Measurements from ENCODE around the gene MED12.
A peak's percentile ranks its signal among the peaks of the same experiment; 100 is the strongest.

The MED12 gene

DNA sequence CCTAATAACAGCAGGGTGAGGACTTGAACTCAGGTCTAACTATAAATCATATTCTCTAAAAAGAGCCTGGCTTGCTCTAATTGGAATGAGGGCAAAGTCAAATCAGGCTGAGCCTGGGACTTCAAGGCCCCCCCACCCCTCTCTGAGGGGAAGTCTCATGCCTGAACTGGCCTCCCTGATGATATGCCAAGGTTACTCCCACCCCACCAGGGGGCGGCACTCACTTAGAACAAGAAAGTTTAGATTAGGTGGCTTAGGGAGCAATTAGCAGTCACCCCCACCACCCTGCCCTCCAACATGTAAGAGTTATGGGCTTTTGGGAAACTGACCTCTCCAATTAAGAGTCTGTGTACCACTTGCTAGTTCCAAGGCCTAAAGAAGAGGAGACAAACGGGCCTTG is 20.1 kb upstream of the MED12 start (continued):
- TF ChIP-seq ZBTB20 (tag by site-specific recombination; IDR thresholded peaks at IDR 0.05) (no peak), OVOL3 (tag by site-specific recombination; IDR thresholded peaks at IDR 0.05) (no peak), ZNF184 (tag by site-specific recombination; IDR thresholded peaks at IDR 0.05) (no peak), ZNF768 (tag by site-specific recombination; IDR thresholded peaks at IDR 0.05) (no peak), OSR2 (tag by site-specific recombination; IDR thresholded peaks at IDR 0.05) (no peak), ZNF530 (tag by site-specific recombination; IDR thresholded peaks at IDR 0.05; ENCODE audit: low read depth) (no peak), ZNF10 (tag by site-specific recombination; IDR thresholded peaks at IDR 0.05) (no peak), HOXA7 (CRISPR knock-in tag; IDR thresholded peaks at IDR 0.05; ENCODE audit: borderline replicate concordance) (no peak), ZBTB21 (tag by site-specific recombination; IDR thresholded peaks at IDR 0.05) (no peak), ZNF132 (tag by site-specific recombination; IDR thresholded peaks at IDR 0.05; ENCODE audit: borderline replicate concordance) (no peak), ZNF48 (tag by site-specific recombination; IDR thresholded peaks at IDR 0.05) (no peak), ZNF202 (tag by site-specific recombination; IDR thresholded peaks at IDR 0.05; ENCODE audit: borderline replicate concordance) (no peak), ZNF629 (tag by site-specific recombination; IDR thresholded peaks at IDR 0.05) (no peak), ZNF623 (tag by site-specific recombination; IDR thresholded peaks at IDR 0.05) (no peak), ZBTB17 (tag by site-specific recombination; IDR thresholded peaks at IDR 0.05) (0 out of 2 replicates have a peak, but pooled peaks have one; percentile 29)
- TF ChIP-seq, protein P1, sequence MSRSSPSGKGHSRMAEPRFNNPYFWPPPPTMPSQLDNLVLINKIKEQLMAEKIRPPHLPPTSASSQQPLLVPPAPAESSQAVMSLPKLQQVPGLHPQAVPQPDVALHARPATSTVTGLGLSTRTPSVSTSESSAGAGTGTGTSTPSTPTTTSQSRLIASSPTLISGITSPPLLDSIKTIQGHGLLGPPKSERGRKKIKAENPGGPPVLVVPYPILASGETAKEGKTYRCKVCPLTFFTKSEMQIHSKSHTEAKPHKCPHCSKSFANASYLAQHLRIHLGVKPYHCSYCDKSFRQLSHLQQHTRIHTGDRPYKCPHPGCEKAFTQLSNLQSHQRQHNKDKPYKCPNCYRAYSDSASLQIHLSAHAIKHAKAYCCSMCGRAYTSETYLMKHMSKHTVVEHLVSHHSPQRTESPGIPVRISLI (tag by site-specific recombination; IDR thresholded peaks at IDR 0.05): no peak
- TF ChIP-seq, protein P2, sequence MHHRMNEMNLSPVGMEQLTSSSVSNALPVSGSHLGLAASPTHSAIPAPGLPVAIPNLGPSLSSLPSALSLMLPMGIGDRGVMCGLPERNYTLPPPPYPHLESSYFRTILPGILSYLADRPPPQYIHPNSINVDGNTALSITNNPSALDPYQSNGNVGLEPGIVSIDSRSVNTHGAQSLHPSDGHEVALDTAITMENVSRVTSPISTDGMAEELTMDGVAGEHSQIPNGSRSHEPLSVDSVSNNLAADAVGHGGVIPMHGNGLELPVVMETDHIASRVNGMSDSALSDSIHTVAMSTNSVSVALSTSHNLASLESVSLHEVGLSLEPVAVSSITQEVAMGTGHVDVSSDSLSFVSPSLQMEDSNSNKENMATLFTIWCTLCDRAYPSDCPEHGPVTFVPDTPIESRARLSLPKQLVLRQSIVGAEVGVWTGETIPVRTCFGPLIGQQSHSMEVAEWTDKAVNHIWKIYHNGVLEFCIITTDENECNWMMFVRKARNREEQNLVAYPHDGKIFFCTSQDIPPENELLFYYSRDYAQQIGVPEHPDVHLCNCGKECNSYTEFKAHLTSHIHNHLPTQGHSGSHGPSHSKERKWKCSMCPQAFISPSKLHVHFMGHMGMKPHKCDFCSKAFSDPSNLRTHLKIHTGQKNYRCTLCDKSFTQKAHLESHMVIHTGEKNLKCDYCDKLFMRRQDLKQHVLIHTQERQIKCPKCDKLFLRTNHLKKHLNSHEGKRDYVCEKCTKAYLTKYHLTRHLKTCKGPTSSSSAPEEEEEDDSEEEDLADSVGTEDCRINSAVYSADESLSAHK (tag by site-specific recombination; IDR thresholded peaks at IDR 0.05): no peak
- TF ChIP-seq, protein P3, sequence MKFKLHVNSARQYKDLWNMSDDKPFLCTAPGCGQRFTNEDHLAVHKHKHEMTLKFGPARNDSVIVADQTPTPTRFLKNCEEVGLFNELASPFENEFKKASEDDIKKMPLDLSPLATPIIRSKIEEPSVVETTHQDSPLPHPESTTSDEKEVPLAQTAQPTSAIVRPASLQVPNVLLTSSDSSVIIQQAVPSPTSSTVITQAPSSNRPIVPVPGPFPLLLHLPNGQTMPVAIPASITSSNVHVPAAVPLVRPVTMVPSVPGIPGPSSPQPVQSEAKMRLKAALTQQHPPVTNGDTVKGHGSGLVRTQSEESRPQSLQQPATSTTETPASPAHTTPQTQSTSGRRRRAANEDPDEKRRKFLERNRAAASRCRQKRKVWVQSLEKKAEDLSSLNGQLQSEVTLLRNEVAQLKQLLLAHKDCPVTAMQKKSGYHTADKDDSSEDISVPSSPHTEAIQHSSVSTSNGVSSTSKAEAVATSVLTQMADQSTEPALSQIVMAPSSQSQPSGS (tag by site-specific recombination; IDR thresholded peaks at IDR 0.05; ENCODE audit: low read depth): no peak
- TF ChIP-seq, protein P4, sequence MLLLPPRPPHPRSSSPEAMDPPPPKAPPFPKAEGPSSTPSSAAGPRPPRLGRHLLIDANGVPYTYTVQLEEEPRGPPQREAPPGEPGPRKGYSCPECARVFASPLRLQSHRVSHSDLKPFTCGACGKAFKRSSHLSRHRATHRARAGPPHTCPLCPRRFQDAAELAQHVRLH (tag by site-specific recombination; IDR thresholded peaks at IDR 0.05): no peak
- TF ChIP-seq, protein P5, sequence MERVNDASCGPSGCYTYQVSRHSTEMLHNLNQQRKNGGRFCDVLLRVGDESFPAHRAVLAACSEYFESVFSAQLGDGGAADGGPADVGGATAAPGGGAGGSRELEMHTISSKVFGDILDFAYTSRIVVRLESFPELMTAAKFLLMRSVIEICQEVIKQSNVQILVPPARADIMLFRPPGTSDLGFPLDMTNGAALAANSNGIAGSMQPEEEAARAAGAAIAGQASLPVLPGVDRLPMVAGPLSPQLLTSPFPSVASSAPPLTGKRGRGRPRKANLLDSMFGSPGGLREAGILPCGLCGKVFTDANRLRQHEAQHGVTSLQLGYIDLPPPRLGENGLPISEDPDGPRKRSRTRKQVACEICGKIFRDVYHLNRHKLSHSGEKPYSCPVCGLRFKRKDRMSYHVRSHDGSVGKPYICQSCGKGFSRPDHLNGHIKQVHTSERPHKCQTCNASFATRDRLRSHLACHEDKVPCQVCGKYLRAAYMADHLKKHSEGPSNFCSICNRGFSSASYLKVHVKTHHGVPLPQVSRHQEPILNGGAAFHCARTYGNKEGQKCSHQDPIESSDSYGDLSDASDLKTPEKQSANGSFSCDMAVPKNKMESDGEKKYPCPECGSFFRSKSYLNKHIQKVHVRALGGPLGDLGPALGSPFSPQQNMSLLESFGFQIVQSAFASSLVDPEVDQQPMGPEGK (tag by site-specific recombination; IDR thresholded peaks at IDR 0.05): 0 out of 2 replicates have a peak, but pooled peaks have one; percentile 26
- TF ChIP-seq, protein P6, sequence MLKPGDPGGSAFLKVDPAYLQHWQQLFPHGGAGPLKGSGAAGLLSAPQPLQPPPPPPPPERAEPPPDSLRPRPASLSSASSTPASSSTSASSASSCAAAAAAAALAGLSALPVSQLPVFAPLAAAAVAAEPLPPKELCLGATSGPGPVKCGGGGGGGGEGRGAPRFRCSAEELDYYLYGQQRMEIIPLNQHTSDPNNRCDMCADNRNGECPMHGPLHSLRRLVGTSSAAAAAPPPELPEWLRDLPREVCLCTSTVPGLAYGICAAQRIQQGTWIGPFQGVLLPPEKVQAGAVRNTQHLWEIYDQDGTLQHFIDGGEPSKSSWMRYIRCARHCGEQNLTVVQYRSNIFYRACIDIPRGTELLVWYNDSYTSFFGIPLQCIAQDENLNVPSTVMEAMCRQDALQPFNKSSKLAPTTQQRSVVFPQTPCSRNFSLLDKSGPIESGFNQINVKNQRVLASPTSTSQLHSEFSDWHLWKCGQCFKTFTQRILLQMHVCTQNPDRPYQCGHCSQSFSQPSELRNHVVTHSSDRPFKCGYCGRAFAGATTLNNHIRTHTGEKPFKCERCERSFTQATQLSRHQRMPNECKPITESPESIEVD (tag by site-specific recombination; IDR thresholded peaks at IDR 0.05): no peak
- TF ChIP-seq, protein P7, sequence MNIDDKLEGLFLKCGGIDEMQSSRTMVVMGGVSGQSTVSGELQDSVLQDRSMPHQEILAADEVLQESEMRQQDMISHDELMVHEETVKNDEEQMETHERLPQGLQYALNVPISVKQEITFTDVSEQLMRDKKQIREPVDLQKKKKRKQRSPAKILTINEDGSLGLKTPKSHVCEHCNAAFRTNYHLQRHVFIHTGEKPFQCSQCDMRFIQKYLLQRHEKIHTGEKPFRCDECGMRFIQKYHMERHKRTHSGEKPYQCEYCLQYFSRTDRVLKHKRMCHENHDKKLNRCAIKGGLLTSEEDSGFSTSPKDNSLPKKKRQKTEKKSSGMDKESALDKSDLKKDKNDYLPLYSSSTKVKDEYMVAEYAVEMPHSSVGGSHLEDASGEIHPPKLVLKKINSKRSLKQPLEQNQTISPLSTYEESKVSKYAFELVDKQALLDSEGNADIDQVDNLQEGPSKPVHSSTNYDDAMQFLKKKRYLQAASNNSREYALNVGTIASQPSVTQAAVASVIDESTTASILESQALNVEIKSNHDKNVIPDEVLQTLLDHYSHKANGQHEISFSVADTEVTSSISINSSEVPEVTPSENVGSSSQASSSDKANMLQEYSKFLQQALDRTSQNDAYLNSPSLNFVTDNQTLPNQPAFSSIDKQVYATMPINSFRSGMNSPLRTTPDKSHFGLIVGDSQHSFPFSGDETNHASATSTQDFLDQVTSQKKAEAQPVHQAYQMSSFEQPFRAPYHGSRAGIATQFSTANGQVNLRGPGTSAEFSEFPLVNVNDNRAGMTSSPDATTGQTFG (tag by site-specific recombination; IDR thresholded peaks at IDR 0.05; ENCODE audit: borderline replicate concordance): no peak
- TF ChIP-seq, protein P8, sequence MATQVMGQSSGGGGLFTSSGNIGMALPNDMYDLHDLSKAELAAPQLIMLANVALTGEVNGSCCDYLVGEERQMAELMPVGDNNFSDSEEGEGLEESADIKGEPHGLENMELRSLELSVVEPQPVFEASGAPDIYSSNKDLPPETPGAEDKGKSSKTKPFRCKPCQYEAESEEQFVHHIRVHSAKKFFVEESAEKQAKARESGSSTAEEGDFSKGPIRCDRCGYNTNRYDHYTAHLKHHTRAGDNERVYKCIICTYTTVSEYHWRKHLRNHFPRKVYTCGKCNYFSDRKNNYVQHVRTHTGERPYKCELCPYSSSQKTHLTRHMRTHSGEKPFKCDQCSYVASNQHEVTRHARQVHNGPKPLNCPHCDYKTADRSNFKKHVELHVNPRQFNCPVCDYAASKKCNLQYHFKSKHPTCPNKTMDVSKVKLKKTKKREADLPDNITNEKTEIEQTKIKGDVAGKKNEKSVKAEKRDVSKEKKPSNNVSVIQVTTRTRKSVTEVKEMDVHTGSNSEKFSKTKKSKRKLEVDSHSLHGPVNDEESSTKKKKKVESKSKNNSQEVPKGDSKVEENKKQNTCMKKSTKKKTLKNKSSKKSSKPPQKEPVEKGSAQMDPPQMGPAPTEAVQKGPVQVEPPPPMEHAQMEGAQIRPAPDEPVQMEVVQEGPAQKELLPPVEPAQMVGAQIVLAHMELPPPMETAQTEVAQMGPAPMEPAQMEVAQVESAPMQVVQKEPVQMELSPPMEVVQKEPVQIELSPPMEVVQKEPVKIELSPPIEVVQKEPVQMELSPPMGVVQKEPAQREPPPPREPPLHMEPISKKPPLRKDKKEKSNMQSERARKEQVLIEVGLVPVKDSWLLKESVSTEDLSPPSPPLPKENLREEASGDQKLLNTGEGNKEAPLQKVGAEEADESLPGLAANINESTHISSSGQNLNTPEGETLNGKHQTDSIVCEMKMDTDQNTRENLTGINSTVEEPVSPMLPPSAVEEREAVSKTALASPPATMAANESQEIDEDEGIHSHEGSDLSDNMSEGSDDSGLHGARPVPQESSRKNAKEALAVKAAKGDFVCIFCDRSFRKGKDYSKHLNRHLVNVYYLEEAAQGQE (tag by site-specific recombination; IDR thresholded peaks at IDR 0.05): no peak
- TF ChIP-seq, protein P9, sequence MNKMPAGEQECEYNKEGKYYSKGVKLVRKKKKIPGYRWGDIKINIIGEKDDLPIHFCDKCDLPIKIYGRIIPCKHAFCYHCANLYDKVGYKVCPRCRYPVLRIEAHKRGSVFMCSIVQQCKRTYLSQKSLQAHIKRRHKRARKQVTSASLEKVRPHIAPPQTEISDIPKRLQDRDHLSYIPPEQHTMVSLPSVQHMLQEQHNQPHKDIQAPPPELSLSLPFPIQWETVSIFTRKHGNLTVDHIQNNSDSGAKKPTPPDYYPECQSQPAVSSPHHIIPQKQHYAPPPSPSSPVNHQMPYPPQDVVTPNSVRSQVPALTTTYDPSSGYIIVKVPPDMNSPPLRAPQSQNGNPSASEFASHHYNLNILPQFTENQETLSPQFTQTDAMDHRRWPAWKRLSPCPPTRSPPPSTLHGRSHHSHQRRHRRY (tag by site-specific recombination; IDR thresholded peaks at IDR 0.05): no peak
